Measurements from ENCODE around the gene DACH1.

DACH1 gene

GRCh38 chr13:71499944-71500514 lies 367.0 kb downstream of the DACH1 start:
- no peak for DNase-seq (ENCODE audit: low read depth in 1 of 2, low spot score in 1 of 2)

GRCh38 chr13:71499235-71499634 lies 367.8 kb downstream of the DACH1 start:
- no peak for DNase-seq (ENCODE audit: low read depth in 1 of 2, low spot score in 1 of 2)

- no peak for DNase-seq (ENCODE audit: low read depth in 1 of 2, low spot score in 1 of 2)
Observed at GRCh38 chr13:71493189-71493588, 373.8 kb downstream of the DACH1 start.

GRCh38 chr13:71492346-71492871 lies 374.6 kb downstream of the DACH1 start:
- no peak for DNase-seq (ENCODE audit: low read depth in 1 of 2, low spot score in 1 of 2)

- no peak for DNase-seq (ENCODE audit: low read depth in 1 of 2, low spot score in 1 of 2)
Observed at GRCh38 chr13:71491010-71491409, 376.0 kb downstream of the DACH1 start.

GRCh38 chr13:71489041-71489440 lies 378.0 kb downstream of the DACH1 start:
- no peak for DNase-seq (ENCODE audit: low read depth in 1 of 2, low spot score in 1 of 2)

- DNase-seq (ENCODE audit: low read depth in 1 of 2, low spot score in 1 of 2) = no peak
Observed at GRCh38 chr13:71488201-71488600, 378.8 kb downstream of the DACH1 start.

GRCh38 chr13:71485913-71486312 lies 381.1 kb downstream of the DACH1 start:
- DNase-seq (ENCODE audit: low read depth in 1 of 2, low spot score in 1 of 2) = no peak

- no peak for DNase-seq (ENCODE audit: low read depth in 1 of 2, low spot score in 1 of 2)
Observed at GRCh38 chr13:71483733-71484132, 383.3 kb downstream of the DACH1 start.

- no peak for DNase-seq (ENCODE audit: low read depth in 1 of 2, low spot score in 1 of 2)
Observed at GRCh38 chr13:71481501-71481900, 385.5 kb downstream of the DACH1 start.

GRCh38 chr13:71481046-71481445 lies 386.0 kb downstream of the DACH1 start:
- DNase-seq (ENCODE audit: low read depth in 1 of 2, low spot score in 1 of 2) = no peak

GRCh38 chr13:71477735-71478134 lies 389.3 kb downstream of the DACH1 start:
- no peak for DNase-seq (ENCODE audit: low read depth in 1 of 2, low spot score in 1 of 2)

- DNase-seq (ENCODE audit: low read depth in 1 of 2, low spot score in 1 of 2) = no peak
Observed at GRCh38 chr13:71474936-71475335, 392.1 kb downstream of the DACH1 start.

- no peak for DNase-seq (ENCODE audit: low read depth in 1 of 2, low spot score in 1 of 2)
Observed at GRCh38 chr13:71469626-71470025, 397.4 kb downstream of the DACH1 start.

GRCh38 chr13:71464686-71465085 lies 402.3 kb downstream of the DACH1 start:
- no peak for DNase-seq (ENCODE audit: low read depth in 1 of 2, low spot score in 1 of 2)

- no peak for DNase-seq (ENCODE audit: low read depth in 1 of 2, low spot score in 1 of 2)
Observed at GRCh38 chr13:71461892-71462291, 405.1 kb downstream of the DACH1 start.

- DNase-seq (ENCODE audit: low read depth in 1 of 2, low spot score in 1 of 2) = no peak
Observed at GRCh38 chr13:71460211-71460610, 406.8 kb downstream of the DACH1 start.

- DNase-seq (ENCODE audit: low read depth in 1 of 2, low spot score in 1 of 2) = no peak
Observed at GRCh38 chr13:71459708-71460107, 407.3 kb downstream of the DACH1 start.

GRCh38 chr13:71457645-71458044 lies 409.4 kb downstream of the DACH1 start:
- DNase-seq (ENCODE audit: low read depth in 1 of 2, low spot score in 1 of 2) = no peak

GRCh38 chr13:71456136-71456535 lies 410.9 kb downstream of the DACH1 start:
- DNase-seq (ENCODE audit: low read depth in 1 of 2, low spot score in 1 of 2) = no peak

GRCh38 chr13:71454509-71454908 lies 412.5 kb downstream of the DACH1 start:
- DNase-seq (ENCODE audit: low read depth in 1 of 2, low spot score in 1 of 2) = no peak

GRCh38 chr13:71448080-71448630 lies 418.8 kb downstream of the DACH1 start:
- DNase-seq (ENCODE audit: low read depth in 1 of 2, low spot score in 1 of 2) = no peak

GRCh38 chr13:71437704-71438103 lies 429.3 kb downstream of the DACH1 start:
- no peak for DNase-seq (ENCODE audit: low read depth in 1 of 2, low spot score in 1 of 2)
